HG02798 (cell line): Measurements from ENCODE around the gene ABHD16A.
"Not testable (repeated sequence)": the region's sequence is repeated elsewhere in the genome, so short reads cannot be mapped to it uniquely, and the experiment has no call there.

Experiments
- ATAC-seq: cut with Tn5 transposase; IDR thresholded peaks from one replicate; pipeline ENCODE4 v1.9.1; 2021; ENCODE audit warnings: mild to moderate bottlenecking; ENCODE audit not compliant: unreplicated experiment, poor library complexity

The ABHD16A gene

DNA sequence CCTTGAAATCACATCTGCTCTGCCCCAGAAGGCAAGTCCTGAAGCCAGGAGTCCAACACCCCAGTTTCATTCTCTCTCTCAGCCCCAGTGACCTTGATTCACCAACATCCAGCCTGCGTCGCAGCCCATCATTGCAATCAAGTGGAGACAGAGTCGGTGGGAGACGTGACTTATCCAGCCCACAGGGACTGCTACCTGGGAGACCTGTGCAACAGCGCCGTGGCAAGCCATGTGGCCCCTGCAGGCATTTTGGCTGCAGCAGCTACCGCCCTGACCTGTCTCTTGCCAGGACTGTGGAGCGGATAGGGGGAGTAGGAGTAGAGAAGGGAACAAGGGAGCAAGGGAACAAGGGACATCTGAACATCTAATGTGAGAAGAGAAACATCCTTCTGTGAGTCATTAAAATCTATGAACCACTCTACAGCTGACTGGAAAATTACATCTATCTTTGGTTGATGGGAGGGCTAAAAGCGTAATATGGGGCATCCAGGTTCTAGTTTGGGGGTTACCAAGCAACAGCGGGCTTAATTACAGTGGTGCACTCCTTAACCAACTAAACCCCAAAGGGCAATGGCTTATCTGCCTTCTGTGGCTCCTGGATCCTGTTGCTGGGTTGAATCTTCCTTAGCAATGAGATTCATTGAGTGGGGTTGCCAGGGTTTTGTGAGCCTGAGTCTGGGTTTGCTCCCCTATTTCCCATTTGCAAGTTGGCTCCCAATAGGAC is 14.5 kb upstream of the ABHD16A start:
- ATAC-seq = no peak

DNA sequence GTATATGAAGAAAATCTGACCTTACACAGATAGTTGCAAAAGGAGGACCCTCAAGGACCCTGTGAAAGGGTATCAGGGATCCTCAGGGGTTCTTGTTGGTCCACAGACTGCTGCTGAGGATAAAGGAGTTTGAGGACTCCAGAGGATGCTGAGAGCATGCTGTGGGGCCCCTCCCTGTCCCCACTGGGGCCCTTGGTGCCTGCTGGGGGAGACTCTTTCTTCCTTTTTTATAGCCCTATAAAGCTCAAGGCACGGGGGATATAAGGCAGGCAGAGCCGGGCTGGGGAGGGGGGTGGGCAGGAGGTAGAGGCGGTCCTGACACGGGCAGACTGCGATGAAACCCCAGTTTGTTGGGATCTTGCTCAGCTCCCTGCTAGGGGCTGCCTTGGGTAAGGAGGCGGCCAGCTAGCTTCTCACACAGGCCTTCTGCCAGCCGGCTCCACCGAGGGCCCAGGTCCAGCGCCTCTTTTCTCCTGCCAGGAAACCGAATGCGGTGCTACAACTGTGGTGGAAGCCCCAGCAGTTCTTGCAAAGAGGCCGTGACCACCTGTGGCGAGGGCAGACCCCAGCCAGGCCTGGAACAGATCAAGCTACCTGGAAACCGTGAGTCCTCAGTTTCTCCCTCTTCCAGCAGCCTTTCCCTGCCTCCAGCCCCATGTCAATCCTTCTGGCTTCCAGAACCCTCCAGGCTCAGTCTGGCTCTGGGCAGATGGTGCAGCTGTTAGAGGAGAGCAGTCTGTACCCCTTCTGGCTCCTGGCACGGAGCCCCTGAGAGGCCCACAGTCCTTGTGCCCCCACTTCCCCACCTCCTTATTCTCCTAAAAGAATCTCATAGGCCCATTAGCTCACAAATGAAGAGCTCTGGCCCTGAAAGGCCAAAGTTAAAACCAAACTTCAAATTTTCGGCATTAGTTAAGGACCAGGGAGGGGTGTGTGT is 12.2 kb upstream of the ABHD16A start, which contains the start of gene LY6G6D:
Gene LY6G6D, plus strand, starts transcription at position 327 of the 937 bp plus-strand sequence. Its CDS starts 8 bp downstream, at position 335.
- ATAC-seq = no peak

DNA sequence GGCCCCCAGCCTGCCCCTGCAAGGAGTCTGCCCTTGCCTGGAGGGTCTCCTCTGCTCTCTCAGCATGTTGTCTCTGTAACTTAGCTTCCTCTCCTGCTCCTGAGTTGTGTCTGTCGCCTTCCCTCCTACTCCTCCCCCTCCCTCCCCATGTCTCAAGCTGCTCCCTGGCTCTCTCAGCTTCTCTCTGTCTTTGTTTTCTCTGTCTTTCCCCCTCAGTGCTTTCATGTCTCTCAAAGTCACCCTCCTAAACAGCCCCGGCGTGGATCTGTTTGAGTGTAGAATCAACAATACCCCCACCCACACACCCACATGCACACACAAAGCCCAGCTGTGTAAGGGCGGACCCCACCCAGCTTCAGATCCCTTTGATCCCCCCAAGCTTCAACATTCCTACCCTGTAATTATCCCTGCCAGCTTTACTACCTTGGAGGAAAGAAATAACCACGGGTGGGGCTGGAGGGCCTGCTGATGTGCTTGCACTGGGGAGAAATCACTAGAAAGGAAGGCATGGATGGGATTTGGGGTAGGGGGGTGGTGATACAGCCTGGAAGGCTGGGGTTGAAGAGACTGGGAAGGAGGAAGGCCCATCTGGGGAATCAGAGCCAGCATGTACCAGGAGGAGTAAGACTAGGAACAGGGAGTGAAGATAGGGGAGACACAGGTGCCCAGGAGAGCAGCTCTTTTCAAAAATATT is 11.0 kb upstream of the ABHD16A start:
- ATAC-seq = no peak

DNA sequence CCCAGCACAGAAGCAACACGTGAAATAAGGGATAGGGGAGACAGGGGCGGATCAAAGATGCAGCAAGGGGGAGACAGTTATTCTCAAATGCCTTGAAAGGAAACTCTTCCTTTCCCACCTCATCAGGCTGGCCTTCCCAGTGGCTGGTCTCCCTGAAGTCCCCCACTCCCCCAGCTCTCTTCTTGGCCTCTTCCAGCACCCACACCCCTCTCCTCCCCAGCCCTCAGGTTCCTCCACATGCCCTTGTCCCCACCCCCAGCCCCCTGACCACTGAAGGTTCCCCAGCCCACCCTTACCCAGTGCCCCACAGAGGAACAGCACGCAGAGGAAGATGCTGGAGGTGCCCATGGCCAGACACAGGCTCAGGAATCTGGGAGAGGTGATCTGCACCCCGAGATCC is 10.3 kb upstream of the ABHD16A start:
- no peak for ATAC-seq

DNA sequence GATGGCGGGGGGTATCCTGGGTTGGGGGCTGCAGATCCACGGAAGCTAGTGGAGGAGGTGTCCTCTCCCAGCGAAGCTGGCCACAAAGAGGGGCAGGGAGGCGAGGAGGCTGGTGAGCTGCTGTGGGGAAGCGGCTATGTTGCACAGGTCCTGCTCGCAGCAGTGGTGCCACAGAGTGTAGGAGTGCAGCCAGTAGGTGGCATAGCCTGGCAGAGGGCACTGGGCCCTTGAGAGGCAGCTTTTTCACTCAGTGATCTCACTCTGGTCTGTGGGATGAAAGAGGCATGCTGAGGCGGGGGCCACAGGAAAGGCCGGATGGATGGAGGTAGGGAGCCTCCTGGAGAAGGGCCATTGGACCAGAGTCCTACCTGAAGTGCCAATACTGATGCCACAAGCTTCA is 9.2 kb upstream of the ABHD16A start:
- ATAC-seq = no peak

DNA sequence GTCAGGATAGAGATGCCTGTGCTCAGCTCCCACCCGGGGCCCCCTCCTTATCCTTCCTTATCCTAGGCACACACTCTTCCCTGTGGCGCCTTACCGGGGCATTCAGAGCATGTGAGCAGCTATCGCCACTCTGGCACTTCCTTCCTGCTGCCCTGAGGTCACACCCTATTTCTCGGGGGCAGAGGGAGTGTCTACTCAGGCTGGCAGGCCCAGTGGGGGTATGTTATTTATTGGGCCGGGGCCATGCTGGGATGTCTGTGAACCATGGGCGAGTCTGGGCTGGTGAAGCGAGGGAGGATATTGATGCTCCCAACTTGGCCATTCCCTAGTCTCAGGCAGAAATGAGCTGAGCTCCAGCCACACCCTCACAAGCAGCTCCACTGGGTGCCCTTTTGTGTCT is 8.1 kb upstream of the ABHD16A start:
- no peak for ATAC-seq

DNA sequence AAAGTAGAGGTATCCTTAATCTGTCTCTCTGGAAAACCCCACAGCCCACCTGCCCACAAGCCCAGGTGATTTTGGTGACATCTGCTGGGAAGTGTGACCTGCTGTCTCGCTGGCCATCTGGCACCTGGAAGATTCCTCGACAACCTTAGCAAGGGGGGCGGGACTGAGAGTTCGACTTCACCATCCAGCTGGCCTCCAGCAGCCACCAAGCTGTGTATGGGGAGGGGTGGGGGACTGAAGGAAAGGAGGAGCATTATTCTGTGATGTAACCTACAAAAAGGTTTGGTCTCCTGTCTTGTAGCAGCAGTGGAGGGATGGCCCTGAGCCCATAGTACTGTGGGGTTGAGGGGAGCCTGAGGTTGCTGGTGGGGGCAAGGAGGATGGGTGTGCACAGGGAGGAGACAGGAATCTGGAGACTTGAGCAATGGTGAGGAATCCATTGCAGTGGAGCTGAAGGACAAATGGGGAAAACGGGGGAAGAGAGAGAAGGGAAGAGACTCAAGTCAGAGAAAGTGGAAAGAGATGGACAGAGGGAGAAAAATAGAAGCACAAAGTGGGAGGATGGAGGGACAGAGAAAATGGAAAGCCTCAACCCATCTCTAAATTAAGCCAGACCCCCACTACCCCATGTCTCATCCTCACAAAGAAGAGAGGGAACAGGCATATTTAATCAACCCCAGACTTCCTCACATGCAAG is 7.5 kb upstream of the ABHD16A start:
- ATAC-seq = no peak

DNA sequence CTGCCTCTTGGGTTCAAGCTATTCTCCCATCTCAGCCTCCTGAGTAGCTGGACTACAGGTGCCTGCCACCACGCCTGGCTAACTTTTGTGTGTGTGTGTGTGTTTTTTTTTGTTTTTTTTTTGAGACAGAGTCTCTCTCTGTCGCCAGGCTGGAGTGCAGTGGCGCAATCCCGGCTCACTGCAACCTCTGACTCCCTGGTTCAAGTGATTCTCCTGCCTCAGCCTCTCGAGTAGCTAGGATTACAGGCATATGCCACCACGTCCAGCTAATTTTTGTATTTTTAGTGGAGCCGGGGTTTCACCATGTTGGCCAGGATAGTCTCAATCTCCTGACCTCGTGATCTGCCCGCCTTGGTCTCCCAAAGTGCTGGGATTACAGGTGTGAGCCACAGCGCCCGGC is 6.0 kb upstream of the ABHD16A start:
- ATAC-seq = not testable (repeated sequence)

DNA sequence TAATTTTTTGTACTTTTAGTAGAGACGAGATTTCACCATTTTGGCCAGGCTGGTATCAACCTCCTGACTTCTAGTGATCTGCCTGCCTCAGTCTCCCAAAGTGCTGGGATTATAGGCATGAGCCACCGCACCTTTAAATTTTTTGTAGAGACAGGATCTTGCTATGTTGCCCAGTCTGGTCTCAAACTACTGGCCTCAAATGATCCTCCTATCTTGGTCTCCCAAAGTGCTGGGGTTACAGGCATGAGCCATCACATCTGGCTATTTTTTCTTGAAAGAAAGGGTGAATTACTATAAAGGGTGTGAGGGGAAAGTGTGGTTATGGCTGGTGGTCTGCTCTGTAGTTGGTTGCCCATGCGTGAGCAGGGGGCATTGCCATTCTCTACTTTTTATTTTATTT is 5.1 kb upstream of the ABHD16A start:
- no peak for ATAC-seq

DNA sequence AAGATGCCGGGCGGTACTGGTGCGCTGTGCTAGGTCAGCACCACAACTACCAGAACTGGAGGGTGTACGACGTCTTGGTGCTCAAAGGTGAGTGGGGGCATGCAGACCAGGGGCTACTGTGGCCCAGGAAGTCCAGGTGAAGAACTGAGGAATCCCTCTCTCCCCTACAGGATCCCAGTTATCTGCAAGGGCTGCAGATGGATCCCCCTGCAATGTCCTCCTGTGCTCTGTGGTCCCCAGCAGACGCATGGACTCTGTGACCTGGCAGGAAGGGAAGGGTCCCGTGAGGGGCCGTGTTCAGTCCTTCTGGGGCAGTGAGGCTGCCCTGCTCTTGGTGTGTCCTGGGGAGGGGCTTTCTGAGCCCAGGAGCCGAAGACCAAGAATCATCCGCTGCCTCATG is 4.6 kb upstream of the ABHD16A start:
- ATAC-seq = no peak

DNA sequence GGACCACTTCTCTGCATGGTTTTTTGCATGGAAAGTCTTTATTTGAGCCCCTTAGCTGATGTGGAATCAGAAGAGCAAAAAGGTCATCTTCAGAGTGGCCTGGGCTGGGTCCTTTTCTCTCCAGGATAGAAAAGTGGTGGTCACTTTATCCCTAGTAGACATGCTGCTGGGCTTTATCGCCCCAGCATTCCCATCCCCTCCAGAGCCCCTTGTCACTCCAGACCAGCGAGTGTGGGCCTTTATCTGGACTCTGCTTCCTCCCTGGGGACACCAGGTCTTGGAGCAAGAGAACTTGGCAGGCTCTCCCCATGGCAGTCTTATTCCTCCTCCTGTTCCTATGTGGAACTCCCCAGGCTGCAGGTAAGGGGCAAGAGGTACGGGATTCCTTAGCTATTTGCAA is 3.5 kb upstream of the ABHD16A start, which contains the start of gene LY6G6F:
Gene LY6G6F, plus strand, starts transcription at position 268 of the 400 bp plus-strand sequence. Its CDS starts 41 bp downstream, at position 309.
- ATAC-seq = no peak

DNA sequence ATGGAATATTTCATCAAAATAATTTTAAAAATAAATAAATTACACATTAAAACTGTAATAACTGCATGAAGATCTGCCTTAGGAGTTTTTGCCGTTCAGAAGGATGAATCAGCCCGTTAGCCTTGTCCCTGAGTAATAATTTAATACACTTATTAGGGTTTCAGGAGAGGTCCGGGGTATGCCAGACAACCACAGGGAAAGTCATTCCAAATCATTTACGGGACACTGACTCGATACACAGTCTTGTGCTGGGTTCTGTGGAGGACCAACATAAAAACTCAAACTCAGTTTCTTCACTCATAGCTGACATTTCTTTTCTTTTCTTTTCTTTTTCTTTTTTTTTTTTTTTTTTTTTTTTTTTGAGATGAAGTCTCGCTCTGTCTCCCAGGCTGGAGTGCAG is 2.8 kb upstream of the ABHD16A start:
- no peak for ATAC-seq

DNA sequence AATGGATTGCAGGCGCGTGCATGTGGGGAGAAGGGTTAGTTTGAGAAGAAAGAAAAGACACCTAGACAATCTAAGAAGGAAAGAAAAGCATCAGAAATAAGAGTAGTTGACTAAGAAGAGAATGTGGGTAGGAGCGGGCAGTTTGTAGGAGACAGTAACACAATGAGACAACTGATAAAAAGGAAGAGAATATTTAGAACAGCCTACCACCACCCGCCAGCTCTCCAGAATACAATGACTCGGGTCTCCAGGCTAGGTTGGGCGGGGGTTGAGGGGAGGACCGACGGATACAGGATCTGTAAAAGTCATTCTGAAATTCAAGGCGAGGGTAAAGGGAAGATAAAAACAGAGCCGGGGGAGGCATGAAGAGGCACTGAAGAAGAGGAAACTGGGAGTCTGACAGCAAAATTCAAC is 712 bp downstream of the ABHD16A start:
- no peak for ATAC-seq

DNA sequence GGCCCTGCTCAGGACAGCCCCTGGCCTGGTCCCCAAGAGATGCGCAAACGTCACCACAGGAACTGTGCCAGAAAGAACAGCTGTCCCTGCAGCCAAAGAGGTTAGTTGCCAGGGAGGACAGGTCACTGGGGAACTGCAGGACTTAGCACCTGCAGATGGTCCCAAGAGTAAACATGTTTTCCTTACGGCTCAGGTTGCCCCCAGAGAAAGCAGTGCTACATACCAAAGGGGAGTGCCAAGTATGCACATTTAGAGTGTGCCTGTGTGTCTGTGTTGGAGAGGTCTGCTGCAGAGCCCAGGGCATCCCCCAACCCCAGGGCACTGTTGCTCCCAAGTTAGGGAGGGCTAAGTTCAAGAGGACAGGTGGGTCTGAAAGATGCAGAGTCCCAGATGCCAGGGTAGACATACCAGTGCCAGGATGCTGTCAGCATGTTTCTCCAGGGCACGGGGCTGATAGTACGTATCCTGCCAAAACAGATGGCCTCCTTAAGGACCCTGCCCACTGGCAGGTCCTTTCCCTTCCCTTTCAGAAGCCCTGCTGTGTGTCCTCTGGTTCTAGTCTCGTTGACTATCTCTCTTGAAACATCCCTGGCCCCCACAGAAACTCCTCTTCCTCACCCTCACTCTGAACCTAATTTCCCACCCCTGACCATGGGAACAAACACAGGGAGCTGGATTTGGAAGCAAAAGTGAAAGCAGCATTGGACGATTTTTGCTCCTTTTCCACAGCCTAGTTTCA is 1.3 kb downstream of the ABHD16A start:
- no peak for ATAC-seq

DNA sequence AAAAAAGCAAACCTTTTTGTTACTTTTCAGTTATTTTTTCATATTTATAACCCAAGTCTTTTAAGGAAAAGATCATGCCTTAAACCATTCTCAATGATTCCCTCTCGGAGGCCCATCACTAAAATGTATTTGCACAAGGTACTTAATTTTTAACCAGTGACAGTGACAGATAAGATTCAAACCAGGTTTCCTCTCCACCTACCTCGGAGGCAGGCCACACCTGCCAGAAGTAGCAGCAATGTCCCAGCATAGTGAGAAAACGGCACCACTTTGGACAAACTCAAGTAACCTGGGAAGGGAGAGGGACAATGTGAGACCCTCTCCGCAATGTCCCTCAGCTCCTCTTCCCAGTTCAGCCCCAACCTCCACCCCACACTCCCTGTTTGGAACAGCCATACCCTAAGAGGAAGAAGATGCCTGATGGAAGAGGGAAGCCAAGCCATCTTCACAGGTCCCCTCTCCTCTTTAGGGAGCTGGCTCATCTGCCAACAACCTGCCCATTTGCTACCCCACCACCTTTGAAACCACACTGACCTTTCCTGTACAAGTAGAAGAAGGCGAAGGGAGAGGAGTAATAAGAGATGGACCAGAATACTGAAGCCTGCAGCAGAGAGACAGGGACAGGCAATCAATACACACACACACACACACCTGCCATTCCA is 2.3 kb downstream of the ABHD16A start:
- no peak for ATAC-seq

DNA sequence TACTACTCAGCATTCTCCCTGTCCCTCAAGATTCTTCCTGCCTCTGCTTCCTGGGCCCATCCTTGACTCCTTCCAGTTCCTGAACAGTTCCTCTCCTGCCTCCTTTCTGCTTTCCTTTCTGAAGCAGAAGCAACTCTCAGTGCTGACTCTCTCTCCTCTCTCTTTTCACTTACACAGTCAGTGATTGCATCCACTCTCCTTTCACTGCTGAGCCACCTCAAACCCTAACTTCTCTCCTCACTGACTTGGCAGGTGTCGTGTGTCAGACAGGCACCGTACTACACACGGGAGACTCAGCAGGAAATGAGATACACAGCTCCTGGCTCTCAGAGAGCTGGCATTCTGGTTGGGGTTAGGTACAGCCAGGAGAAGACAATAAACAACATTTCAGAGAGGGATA is 5.6 kb downstream of the ABHD16A start:
- no peak for ATAC-seq

DNA sequence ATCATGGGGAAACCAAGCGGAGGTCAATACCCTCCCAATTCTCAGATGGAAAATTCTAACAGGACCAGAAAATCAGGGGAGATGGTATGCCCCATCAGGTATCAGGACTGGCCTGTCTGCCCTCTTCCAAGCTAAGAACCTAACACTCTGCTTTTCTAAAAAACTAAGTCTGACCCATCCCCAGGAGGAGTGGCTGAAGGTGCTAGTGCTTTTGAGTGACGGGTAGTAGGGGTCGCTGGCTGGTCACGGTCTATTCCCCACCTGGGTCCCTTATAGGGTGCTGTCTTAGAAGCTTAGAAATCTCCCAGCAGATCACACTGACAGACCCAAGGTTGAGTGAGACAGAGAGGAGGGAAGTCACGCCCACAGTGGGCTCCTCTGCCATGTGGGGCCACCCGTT is 9.6 kb downstream of the ABHD16A start:
- no peak for ATAC-seq

DNA sequence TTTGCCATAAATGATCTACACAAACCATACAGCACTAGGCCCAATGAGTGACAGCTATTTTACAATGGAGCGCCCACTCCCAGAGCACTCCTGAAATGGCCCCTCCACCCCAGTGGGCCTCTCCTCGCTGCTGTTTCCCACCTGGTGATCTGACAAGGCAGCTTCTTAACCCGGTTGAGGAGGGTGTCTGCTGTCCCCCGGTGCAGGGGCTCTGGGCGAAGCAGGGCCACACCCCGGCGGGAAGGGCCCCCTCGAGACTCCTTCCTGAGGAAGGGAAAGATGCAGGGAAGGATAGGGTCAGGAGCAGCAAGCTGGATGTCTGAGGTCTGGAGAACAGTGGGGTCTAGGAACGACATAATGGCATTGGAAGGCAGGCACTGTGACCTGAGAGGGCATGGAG is 10.2 kb downstream of the ABHD16A start:
- ATAC-seq = no peak

DNA sequence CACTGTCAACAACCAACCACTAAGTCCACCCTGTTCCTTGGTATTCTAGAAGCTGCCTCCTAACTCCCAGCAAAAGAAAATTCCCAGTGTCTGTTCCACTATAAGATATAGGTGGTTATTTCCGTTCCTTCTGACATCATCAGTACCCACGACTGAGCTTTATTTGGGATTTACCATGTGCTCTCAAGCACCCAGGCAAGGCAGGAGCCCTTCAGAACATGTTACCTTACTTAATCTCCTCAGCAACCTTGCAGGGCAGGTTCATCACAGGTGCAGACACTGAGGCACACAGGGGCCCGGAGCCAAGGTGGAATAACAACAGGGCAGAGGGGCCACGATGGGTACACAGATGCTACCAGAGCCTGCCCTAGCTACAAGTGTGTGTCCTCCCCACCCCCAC is 10.8 kb downstream of the ABHD16A start:
- no peak for ATAC-seq
